ENCODE results near the gene CTXN3.

Gene CTXN3

DNA sequence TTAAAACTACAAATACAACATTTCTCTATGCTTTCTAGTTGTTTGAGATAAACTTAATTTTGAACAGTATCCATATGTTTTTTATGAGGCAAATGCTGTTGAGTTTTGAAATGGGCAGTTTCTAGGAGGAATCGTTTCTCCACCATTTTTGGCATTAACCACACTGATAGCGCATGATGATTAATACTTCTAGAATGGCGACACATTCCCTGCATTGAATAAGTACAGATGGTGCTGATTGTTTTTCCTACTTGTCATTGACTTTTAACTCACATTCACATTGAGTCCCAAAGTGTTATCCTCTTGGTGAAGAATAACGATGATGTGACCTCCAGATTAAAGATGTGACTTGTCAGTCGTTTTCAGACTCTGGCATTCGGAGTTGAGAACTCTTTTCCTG is 47.8 kb downstream of the CTXN3 start:
- H3K79me2 ChIP-seq (ENCODE audit: control insufficient read depth, insufficient read depth, low read length, unreplicated experiment) = no peaks in the 10 kb centered on the region
- peaks cover 16% of the 10 kb centered on the region for H3K4me1 ChIP-seq (ENCODE audit: control insufficient read depth, insufficient read depth, low read length, unreplicated experiment)
- no peaks in the 10 kb centered on the region for H3K36me3 ChIP-seq (ENCODE audit: insufficient read depth, low read length)
- H3K4me3 ChIP-seq (ENCODE audit: low read depth, low read length) = 0 out of 2 replicates have a peak overlapping the region, but pooled peaks have one; percentile 4
- H3K27me3 ChIP-seq (ENCODE audit: insufficient read depth, low read length) = no peaks in the 10 kb centered on the region
- no peak overlapping the region for H3K27ac ChIP-seq (ENCODE audit: low read depth, low read length)
- H2AFZ ChIP-seq (ENCODE audit: low read length, unreplicated experiment) = peak overlapping the region; percentile 1

DNA sequence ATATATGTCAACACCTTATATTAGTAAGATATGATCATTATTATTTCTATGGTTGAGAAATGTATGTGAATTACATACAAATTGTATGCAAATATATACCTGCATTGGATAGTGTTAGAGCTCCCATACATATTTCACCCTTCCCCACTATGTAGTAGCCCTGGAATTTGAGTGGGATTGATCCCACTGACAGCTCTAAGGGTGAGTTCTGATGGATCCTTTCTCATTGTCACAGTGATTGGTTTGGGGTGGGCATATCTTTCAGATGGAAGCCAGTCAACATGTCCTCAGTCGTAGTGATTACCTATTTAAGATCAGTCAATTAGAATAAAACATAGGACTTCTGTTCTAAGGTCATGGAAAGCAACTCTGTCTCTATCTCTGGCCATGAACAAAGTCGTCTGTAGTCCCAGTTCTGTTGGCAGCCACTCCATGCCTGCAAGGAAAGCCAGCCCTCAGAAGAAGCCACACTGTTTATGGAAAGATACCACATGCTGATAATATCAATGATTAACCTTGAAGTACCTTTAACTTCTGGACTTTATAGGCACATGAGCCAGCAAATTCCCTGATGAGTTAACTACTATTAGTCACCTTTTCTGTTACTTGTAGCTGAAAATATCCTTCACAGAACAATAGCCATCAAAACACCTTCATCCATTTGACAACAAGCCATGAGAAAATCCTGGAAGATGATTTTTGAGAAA is 49.2 kb downstream of the CTXN3 start:
- Histone ChIP-seq H3K27me3 (ENCODE audit: insufficient read depth, low read length) (no peaks in the 10 kb centered on the region), H3K79me2 (ENCODE audit: control insufficient read depth, insufficient read depth, low read length, unreplicated experiment) (no peaks in the 10 kb centered on the region), H2AFZ (ENCODE audit: low read length, unreplicated experiment) (no peak overlapping the region), H3K36me3 (ENCODE audit: insufficient read depth, low read length) (no peaks in the 10 kb centered on the region), H3K4me1 (ENCODE audit: control insufficient read depth, insufficient read depth, low read length, unreplicated experiment) (peaks cover 16% of the 10 kb centered on the region), H3K4me3 (ENCODE audit: low read depth, low read length) (no peak overlapping the region), H3K27ac (ENCODE audit: low read depth, low read length) (no peak overlapping the region)

DNA sequence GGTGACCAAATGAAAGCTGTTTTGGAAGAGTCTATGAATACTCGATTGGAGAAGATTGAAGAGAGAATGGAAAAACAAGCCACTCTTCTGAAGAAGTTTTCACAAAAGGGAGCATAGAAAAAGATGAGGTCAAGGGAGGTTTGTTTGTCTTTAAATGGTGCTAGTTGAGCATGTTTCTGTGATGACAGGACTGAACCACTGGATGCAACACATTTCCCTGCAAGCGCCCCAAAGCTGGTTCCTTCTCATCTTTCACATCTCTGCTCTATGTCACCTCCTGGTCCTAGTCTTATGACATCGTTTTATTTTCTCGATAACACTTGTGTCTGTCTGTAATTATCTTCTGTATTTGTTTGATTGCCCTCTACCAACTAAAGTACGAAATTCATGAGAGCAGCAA is 50.5 kb downstream of the CTXN3 start:
- no peak overlapping the region for H2AFZ ChIP-seq (ENCODE audit: low read length, unreplicated experiment)
- no peaks in the 10 kb centered on the region for H3K79me2 ChIP-seq (ENCODE audit: control insufficient read depth, insufficient read depth, low read length, unreplicated experiment)
- H3K27ac ChIP-seq (ENCODE audit: low read depth, low read length) = no peak overlapping the region
- no peaks in the 10 kb centered on the region for H3K27me3 ChIP-seq (ENCODE audit: insufficient read depth, low read length)
- H3K4me1 ChIP-seq (ENCODE audit: control insufficient read depth, insufficient read depth, low read length, unreplicated experiment) = peaks cover 16% of the 10 kb centered on the region
- H3K36me3 ChIP-seq (ENCODE audit: insufficient read depth, low read length) = no peaks in the 10 kb centered on the region
- H3K4me3 ChIP-seq (ENCODE audit: low read depth, low read length) = no peak overlapping the region

DNA sequence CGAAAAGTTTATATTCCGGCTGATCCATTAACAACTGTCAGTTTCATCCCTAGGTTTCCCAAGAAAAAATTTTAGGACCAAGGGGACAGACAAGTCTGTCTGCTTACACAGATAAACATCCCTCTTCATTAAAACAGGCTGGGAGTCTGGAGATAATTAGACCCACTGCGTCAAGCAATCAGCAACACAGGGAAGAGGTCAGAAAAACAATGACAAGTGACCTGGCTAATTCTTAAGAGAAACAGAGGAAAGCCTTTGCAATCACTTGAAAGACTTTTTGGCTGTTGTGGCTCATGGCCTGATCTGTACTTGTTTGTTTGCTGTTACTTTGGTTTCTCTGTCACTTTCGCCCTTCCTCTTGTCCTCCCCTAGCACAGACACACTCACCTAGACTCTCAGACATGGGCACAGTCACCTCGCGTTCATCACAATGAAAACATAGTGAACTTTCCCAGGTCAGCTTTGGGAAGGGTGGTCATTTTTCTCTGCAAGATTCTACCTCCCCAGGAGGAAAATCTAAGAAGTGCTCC is 51.4 kb downstream of the CTXN3 start:
- no peak overlapping the region for H3K4me3 ChIP-seq (ENCODE audit: low read depth, low read length)
- no peak overlapping the region for H2AFZ ChIP-seq (ENCODE audit: low read length, unreplicated experiment)
- no peaks in the 10 kb centered on the region for H3K36me3 ChIP-seq (ENCODE audit: insufficient read depth, low read length)
- H3K79me2 ChIP-seq (ENCODE audit: control insufficient read depth, insufficient read depth, low read length, unreplicated experiment) = no peaks in the 10 kb centered on the region
- H3K4me1 ChIP-seq (ENCODE audit: control insufficient read depth, insufficient read depth, low read length, unreplicated experiment) = peaks cover 18% of the 10 kb centered on the region
- H3K27ac ChIP-seq (ENCODE audit: low read depth, low read length) = no peak overlapping the region
- H3K27me3 ChIP-seq (ENCODE audit: insufficient read depth, low read length) = no peaks in the 10 kb centered on the region

DNA sequence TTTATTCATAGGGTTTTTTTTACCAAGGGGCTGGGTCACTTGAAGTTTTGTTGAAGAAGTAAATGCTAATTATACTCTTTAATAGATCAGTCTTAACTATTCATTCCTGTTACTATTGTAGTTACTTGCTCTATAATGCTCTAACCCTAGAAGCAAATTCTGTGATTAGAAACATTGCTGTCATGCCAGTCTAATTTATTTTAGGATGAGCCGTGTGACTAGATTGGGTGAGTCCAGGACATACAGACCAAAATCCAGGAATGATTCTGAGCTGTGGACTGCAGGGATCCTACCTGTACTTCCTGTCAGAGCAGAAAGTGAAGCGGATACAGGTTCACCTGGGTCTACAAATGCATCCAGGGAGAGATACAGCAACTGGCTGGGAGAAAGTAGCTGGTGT is 53.6 kb downstream of the CTXN3 start:
- Histone ChIP-seq H2AFZ (ENCODE audit: low read length, unreplicated experiment) (no peak overlapping the region), H3K4me3 (ENCODE audit: low read depth, low read length) (no peak overlapping the region), H3K79me2 (ENCODE audit: control insufficient read depth, insufficient read depth, low read length, unreplicated experiment) (no peaks in the 10 kb centered on the region), H3K27me3 (ENCODE audit: insufficient read depth, low read length) (no peaks in the 10 kb centered on the region), H3K27ac (ENCODE audit: low read depth, low read length) (no peak overlapping the region), H3K36me3 (ENCODE audit: insufficient read depth, low read length) (no peaks in the 10 kb centered on the region), H3K4me1 (ENCODE audit: control insufficient read depth, insufficient read depth, low read length, unreplicated experiment) (peaks cover 14% of the 10 kb centered on the region)

DNA sequence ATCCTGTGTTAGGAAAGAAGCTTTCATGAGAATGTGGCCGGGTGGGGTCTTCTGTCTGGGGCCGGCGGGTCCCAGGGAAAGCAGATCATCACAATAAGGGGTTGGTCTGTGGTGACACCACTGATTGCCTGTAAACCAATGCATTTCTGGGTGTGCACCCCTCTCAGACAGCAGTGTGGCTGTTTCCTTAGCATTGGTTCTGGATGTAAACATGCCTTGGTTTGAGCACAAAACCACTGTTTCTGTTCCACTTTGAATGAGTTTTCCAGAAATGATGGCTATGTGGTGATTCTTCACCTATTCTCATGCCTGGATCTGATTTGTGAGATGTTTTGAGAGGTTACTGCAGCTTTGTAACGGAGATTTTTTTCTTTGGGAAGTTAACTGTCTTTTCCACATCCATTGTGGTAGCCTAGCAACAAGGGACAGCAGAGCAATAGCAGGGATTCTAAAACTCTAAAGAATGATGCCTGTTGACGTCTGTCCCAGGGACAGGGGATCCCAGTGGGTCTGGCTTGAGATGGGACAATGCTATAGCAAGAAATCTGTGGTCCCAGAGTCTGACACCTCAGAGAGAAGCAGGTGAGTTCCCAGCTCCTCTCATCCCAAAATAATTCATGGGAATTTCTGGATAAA is 54.2 kb downstream of the CTXN3 start, which contains the start of gene CCDC192:
Gene CCDC192 (plus strand): TSS at position 466 of the 636 bp plus-strand sequence. CDS start 55 bp downstream, at position 521.
- Histone ChIP-seq H3K79me2 (ENCODE audit: control insufficient read depth, insufficient read depth, low read length, unreplicated experiment) (no peaks in the 10 kb centered on the region), H2AFZ (ENCODE audit: low read length, unreplicated experiment) (no peak within 1 kb of the TSS), H3K36me3 (ENCODE audit: insufficient read depth, low read length) (no peaks in the 10 kb centered on the region), H3K27me3 (ENCODE audit: insufficient read depth, low read length) (no peaks in the 10 kb centered on the region), H3K27ac (ENCODE audit: low read depth, low read length) (no peak within 1 kb of the TSS), H3K4me1 (ENCODE audit: control insufficient read depth, insufficient read depth, low read length, unreplicated experiment) (peaks cover 11% of the 10 kb centered on the region), H3K4me3 (ENCODE audit: low read depth, low read length) (no peak within 1 kb of the TSS)

DNA sequence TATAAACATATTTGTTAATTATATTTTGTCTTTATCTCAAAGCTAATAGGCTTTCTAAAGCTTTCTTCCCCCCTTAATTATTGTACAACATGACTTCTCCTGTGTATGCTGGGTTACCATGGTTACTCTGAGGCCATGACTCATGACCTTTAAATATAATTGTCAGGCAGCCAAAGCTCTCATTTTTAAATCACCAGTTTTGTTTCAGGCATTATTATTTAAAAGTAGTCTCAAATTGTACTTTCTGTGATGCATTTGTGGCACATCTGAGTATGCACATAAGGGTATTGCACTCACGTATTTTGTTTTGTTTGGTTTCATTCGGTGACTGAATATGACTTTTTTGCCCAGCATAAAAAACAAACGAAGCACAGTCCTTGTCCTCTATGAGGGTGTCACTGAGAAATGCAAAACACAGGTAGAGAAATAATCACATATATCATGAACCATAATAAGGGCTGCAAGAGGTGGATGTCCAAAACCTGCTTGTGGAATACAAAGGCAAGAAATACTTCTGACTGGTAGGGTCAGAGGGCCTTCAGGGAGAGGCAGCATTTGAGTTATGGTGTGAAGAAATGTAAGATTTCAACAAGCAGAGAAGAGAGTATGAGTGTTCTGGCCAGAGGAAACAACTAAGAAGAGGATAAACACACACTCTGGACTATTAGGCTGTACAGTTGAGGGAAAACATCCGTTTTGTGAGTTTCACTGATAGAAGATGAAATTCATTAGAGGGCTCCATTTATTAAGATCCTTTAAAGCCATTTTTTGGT is 56.4 kb downstream of the CTXN3 start:
- H3K27ac ChIP-seq (ENCODE audit: low read depth, low read length) = peak overlapping the region; percentile 20; the same call in 1 of the 2 replicates
- no peak overlapping the region for H2AFZ ChIP-seq (ENCODE audit: low read length, unreplicated experiment)
- H3K79me2 ChIP-seq (ENCODE audit: control insufficient read depth, insufficient read depth, low read length, unreplicated experiment) = no peaks in the 10 kb centered on the region
- H3K27me3 ChIP-seq (ENCODE audit: insufficient read depth, low read length) = no peaks in the 10 kb centered on the region
- peaks cover 8% of the 10 kb centered on the region for H3K4me1 ChIP-seq (ENCODE audit: control insufficient read depth, insufficient read depth, low read length, unreplicated experiment)
- no peaks in the 10 kb centered on the region for H3K36me3 ChIP-seq (ENCODE audit: insufficient read depth, low read length)
- no peak overlapping the region for H3K4me3 ChIP-seq (ENCODE audit: low read depth, low read length)

DNA sequence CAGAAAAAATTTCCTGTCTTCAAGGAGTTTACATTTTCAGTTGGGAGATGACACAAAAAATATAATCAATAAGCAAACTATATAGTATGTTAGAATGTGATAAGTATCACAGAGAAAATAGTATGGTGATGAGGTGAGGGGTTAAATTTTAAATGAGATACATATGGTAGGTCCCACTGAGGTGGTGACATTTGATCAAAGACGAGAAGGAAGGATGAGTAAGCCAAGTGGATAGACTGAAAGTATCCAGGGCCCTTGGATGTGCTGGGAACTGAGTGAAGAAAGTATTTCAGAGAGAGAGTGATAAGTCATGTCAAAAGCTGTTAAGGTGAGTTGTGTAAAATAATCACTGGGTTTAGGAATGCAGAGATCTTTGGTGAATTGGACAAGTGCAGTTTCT is 57.8 kb downstream of the CTXN3 start:
- no peaks in the 10 kb centered on the region for H3K36me3 ChIP-seq (ENCODE audit: insufficient read depth, low read length)
- H3K27ac ChIP-seq (ENCODE audit: low read depth, low read length) = no peak overlapping the region
- H2AFZ ChIP-seq (ENCODE audit: low read length, unreplicated experiment) = no peak overlapping the region
- no peak overlapping the region for H3K4me3 ChIP-seq (ENCODE audit: low read depth, low read length)
- H3K27me3 ChIP-seq (ENCODE audit: insufficient read depth, low read length) = no peaks in the 10 kb centered on the region
- H3K79me2 ChIP-seq (ENCODE audit: control insufficient read depth, insufficient read depth, low read length, unreplicated experiment) = no peaks in the 10 kb centered on the region
- peaks cover 8% of the 10 kb centered on the region for H3K4me1 ChIP-seq (ENCODE audit: control insufficient read depth, insufficient read depth, low read length, unreplicated experiment)

DNA sequence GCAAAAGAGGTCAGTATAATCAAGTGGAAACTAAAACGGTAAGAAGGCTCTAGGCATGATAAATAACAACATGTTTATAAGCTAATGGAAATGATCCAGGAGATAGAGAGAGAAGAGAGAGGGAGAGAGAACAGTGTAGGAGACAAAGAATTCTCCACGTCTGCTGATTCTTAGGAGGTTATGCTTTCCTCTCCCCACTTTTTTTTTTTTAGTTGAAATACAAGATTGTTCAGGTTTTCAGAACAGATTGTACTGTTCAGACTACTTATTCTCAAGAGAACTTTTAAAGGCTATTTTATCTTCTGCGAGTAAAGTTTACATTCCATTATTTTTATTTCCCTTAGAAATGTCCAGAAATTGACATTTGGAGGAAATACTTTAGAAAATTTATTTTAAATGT is 58.3 kb downstream of the CTXN3 start:
- Histone ChIP-seq H3K36me3 (ENCODE audit: insufficient read depth, low read length) (no peaks in the 10 kb centered on the region), H3K27me3 (ENCODE audit: insufficient read depth, low read length) (peaks cover 3% of the 10 kb centered on the region; the same call in 1 of the 2 replicates), H3K4me3 (ENCODE audit: low read depth, low read length) (no peak overlapping the region), H3K79me2 (ENCODE audit: control insufficient read depth, insufficient read depth, low read length, unreplicated experiment) (no peaks in the 10 kb centered on the region), H2AFZ (ENCODE audit: low read length, unreplicated experiment) (no peak overlapping the region), H3K27ac (ENCODE audit: low read depth, low read length) (no peak overlapping the region), H3K4me1 (ENCODE audit: control insufficient read depth, insufficient read depth, low read length, unreplicated experiment) (peaks cover 8% of the 10 kb centered on the region)
